GM23248 (cell line): ENCODE measurements around the gene PKN2.

ENCODE experiments used
- EZH2 ChIP-seq: fragments of 200-600 bp; sonication (generic); IDR thresholded peaks from 2 replicates; pipeline ENCODE4 v1.6.1; 2018; ENCODE audit warnings: antibody characterized with exemption, mild to moderate bottlenecking; ENCODE audit not compliant: insufficient read depth, poor library complexity, severe bottlenecking
- EZH2phosphoT487 ChIP-seq: fragments of 200-600 bp; sonication (generic); IDR thresholded peaks from 2 replicates; pipeline ENCODE4 v1.6.1; 2018; ENCODE audit warnings: antibody characterized with exemption, moderate library complexity, mild to moderate bottlenecking, low read depth; ENCODE audit not compliant: insufficient read depth

- TF ChIP-seq EZH2 = no peak
- no peak for TF ChIP-seq EZH2phosphoT487
These were observed 22.9 kb upstream of the PKN2 start for GRCh38 chr1:88661188-88661587.
